Fibroblast of the aortic adventitia (primary cell): ENCODE measurements around the gene DEPDC4. TPM values are rescaled to one million over a fixed set of nuclear protein-coding genes. Genes with fewer than 3 reads are reported as not detected.
"Not testable (repeated sequence)": the region's sequence is repeated elsewhere in the genome, so short reads cannot be mapped to it uniquely, and the experiment has no call there.

Experiments used
- DNase-seq: peaks from one replicate; pipeline ENCODE4 v3.0.0-alpha.2; 2010; ENCODE audit warnings: low read depth
- H3K4me3 ChIP-seq: 2 replicates; pipeline ENCODE4 v1.5.1; 2011; ENCODE audit warnings: low read depth, mild to moderate bottlenecking, control low read depth, low read length, moderate library complexity
- total RNA-seq: library from RNA; depleted of rRNA; stranded (reverse); fragments of >200 nt; gene quantifications from 2 replicates; pipeline ENCODE4 v1.2.3, GENCODE V29; 2012; ENCODE audit warnings: low replicate concordance
- TF ChIP-seq, protein P1 (sequence below): IDR thresholded peaks from 2 replicates; pipeline ENCODE4 v1.5.1; 2011; ENCODE audit warnings: mild to moderate bottlenecking, low read length, control low read depth, inconsistent platforms; ENCODE audit not compliant: insufficient read depth

The DEPDC4 gene
- total RNA-seq, 1 donor = 5.9 TPM

DNA sequence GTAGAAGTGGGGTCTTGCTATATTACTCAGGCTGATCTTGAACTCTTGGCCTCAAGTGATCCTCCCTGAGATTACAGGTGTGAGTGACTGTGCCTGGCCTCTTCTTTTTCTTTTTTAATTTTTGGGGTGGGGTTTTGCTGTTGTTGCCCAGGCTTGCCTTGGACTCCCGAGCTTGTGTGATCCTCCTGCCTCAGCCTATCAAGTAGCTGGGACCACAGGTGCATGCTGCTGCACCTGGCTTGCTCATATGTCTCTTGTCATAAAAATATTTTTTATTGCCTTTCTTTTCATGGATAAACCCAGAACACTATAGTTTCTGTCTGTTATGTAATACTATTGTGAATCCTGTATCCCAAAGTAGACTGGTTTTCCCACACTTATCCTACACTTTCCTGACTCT, 26.1 kb upstream of the DEPDC4 start:
- TF ChIP-seq, protein P1, sequence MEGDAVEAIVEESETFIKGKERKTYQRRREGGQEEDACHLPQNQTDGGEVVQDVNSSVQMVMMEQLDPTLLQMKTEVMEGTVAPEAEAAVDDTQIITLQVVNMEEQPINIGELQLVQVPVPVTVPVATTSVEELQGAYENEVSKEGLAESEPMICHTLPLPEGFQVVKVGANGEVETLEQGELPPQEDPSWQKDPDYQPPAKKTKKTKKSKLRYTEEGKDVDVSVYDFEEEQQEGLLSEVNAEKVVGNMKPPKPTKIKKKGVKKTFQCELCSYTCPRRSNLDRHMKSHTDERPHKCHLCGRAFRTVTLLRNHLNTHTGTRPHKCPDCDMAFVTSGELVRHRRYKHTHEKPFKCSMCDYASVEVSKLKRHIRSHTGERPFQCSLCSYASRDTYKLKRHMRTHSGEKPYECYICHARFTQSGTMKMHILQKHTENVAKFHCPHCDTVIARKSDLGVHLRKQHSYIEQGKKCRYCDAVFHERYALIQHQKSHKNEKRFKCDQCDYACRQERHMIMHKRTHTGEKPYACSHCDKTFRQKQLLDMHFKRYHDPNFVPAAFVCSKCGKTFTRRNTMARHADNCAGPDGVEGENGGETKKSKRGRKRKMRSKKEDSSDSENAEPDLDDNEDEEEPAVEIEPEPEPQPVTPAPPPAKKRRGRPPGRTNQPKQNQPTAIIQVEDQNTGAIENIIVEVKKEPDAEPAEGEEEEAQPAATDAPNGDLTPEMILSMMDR = no peak

GRCh38 chr12:100290016-100290415, 23.1 kb upstream of the DEPDC4 start:
- no peak overlapping the region for H3K4me3 ChIP-seq
- TF ChIP-seq, protein P1 = no peak
- DNase-seq = no peak

More for the DNA sequence above, 26.1 kb upstream of the DEPDC4 start:
- H3K4me3 ChIP-seq = no peak overlapping the region
- DNase-seq = no peak

DNA sequence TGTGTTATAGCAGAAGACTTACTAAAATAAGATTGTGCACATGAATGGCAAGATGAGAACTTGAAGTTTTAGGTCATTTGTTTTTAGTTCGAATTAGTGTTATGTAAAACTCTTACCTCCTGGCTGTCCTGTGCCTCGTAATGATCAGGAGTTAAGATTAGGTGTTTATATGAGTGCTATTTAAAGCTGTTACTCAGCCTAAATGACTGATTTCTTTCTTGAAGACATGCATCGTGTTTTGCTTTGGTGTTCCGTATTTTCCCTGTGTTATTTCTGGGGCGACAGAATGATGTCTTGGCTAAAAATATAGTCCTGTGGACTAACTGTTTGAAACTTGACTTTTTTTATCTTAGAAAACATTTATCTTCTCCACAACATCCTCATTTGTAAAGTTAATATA, 22.2 kb upstream of the DEPDC4 start:
- DNase-seq = no peak
- H3K4me3 ChIP-seq = no peak overlapping the region
- TF ChIP-seq, protein P1 = no peak

GRCh38 chr12:100284556-100284955, 17.7 kb upstream of the DEPDC4 start:
- H3K4me3 ChIP-seq = not testable (repeated sequence)

GRCh38 chr12:100279607-100280244, 12.8 kb upstream of the DEPDC4 start:
- TF ChIP-seq, protein P1 = no peak
- no peak for DNase-seq
- no peak overlapping the region for H3K4me3 ChIP-seq

More at GRCh38 chr12:100284556-100284955, 17.7 kb upstream of the DEPDC4 start:
- DNase-seq = not testable (repeated sequence)

DNA sequence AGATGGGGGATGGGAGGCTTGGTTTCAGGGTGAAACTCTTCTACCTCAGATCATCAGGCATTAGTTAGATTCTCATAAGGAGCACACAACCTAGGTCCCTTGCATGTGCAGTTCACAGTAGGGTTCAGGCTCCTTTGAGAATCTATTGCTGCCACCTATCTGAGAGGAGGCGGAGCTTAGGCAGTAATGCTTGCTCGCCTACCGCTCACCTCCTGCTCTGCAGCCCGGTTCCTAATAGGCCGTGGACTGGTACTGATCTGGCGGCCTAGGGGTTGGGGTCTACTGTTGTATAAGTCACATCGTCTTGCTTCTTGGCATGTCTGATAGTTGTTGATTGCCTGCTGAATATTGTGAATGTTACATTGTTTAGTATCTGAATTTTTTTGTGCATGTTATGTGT, 12.3 kb upstream of the DEPDC4 start:
- DNase-seq = no peak
- TF ChIP-seq, protein P1 = no peak
- H3K4me3 ChIP-seq = no peak overlapping the region

GRCh38 chr12:100274291-100274690, 7.4 kb upstream of the DEPDC4 start:
- TF ChIP-seq, protein P1 = no peak
- no peak overlapping the region for H3K4me3 ChIP-seq
- DNase-seq = no peak
